K562 (cell line): ENCODE results near the gene HAT1. TPM values are rescaled to one million over a fixed set of nuclear protein-coding genes. Genes with fewer than 3 reads are reported as not detected.
A peak's percentile ranks its signal among the peaks of the same experiment; 100 is the strongest.

Source experiments
- CBX2 ChIP-seq: fragments of 200-600 bp; sonication (generic); IDR thresholded peaks from one replicate; pipeline ENCODE4 v1.6.1; 2012; ENCODE audit warnings: mild to moderate bottlenecking, low read length, inconsistent platforms; ENCODE audit not compliant: insufficient read depth, poor library complexity, severe bottlenecking
- CHD1 ChIP-seq: fragments of 200-600 bp; sonication (generic); IDR thresholded peaks from one replicate; pipeline ENCODE4 v1.6.1; 2012; ENCODE audit warnings: mild to moderate bottlenecking, moderate library complexity, low read length, inconsistent platforms
- KLF10 ChIP-seq: fragments of 250-450 bp; sonication (Bioruptor Pico); IDR thresholded peaks from 2 replicates; pipeline ENCODE4 v1.6.1; 2021; ENCODE audit warnings: matching md5 sums
- MCM5 ChIP-seq: fragments of 450-650 bp; IDR thresholded peaks from 2 replicates; pipeline ENCODE4 v1.6.1; 2016; ENCODE audit warnings: low read depth
- NCOR1 ChIP-seq: fragments of 450-650 bp; IDR thresholded peaks from 2 replicates; pipeline ENCODE4 v1.6.1; 2016; ENCODE audit warnings: mild to moderate bottlenecking, moderate library complexity
- ZNF589 ChIP-seq: fragments of 200-800 bp; sonication (Bioruptor generic); IDR thresholded peaks from 2 replicates; pipeline ENCODE4 v1.6.1; 2016; ENCODE audit warnings: low read depth, missing genetic modification characterization, missing compliant biosample characterization
- polyA plus RNA-seq, 8 experiments: library from polyadenylated mRNA; depleted of rRNA in 4 of 8; stranded (reverse) in 5 of 8; unstranded in 3 of 8; fragments of >200 nt; fragmentation: Nextera tagmentation in 2 of 8; fragmentation: Illumina TruSeq in 1 of 8; extraction: Ambion mirVana in 2 of 8; extraction: Trizol in 1 of 8; gene quantifications; 2 replicates each; pipeline versions ENCODE4 v1.2.1 to v1.2.3, GENCODE V29; 2011 to 2014; ENCODE audit warnings: inconsistent platforms in 1 of 8, missing spikeins in 1 of 8
- total RNA-seq, 7 experiments: library from RNA; depleted of rRNA in 6 of 7; stranded (reverse); fragments of >200 nt in 6 of 7; fragmentation: Illumina TruSeq in 2 of 7; extraction: Trizol in 2 of 7; gene quantifications; 2 replicates each; pipeline versions ENCODE4 v1.2.1 to v1.2.3, GENCODE V29; 2011 to 2021; ENCODE audit warnings: low replicate concordance in 1 of 7
- TF ChIP-seq, protein P1 (sequence below): fragments of 250-450 bp; sonication (Bioruptor Pico); IDR thresholded peaks from 2 replicates; pipeline ENCODE4 v1.4.0; 2020
- TF ChIP-seq, protein P2 (sequence below), 2 experiments: fragments of 450-650 bp; conservative IDR thresholded peaks; 2 replicates each; pipeline ENCODE4 v1.6.1; 2017; ENCODE audit warnings: mild to moderate bottlenecking in 2 of 2, moderate library complexity in 2 of 2
- TF ChIP-seq, protein P3 (sequence below): sonication (generic); formaldehyde crosslinking; IDR thresholded peaks from 2 replicates; pipeline ENCODE4 v1.8.0; 2022; ENCODE audit warnings: mild to moderate bottlenecking, missing genetic modification reagents
- TF ChIP-seq, protein P4 (sequence below): fragments of 450-650 bp; formaldehyde crosslinking; conservative IDR thresholded peaks from 2 replicates; pipeline ENCODE4 v1.4.0; 2022; ENCODE audit warnings: mild to moderate bottlenecking, missing genetic modification characterization
- TF ChIP-seq, protein P5 (sequence below): fragments of 450-650 bp; IDR thresholded peaks from 2 replicates; pipeline ENCODE4 v1.6.1; 2017; ENCODE audit warnings: antibody characterized with exemption
- TF ChIP-seq, protein P6 (sequence below): sonication (generic); formaldehyde crosslinking; IDR thresholded peaks from 2 replicates; pipeline ENCODE4 v1.8.1; 2023; ENCODE audit warnings: mild to moderate bottlenecking, missing genetic modification reagents

HAT1 gene
- total and polyA plus RNA-seq, 9 of the 15 experiments (the other 6 are each of a cell fraction or from before 2014, with no cell fraction given): 125 to 384 (median 244) TPM

DNA sequence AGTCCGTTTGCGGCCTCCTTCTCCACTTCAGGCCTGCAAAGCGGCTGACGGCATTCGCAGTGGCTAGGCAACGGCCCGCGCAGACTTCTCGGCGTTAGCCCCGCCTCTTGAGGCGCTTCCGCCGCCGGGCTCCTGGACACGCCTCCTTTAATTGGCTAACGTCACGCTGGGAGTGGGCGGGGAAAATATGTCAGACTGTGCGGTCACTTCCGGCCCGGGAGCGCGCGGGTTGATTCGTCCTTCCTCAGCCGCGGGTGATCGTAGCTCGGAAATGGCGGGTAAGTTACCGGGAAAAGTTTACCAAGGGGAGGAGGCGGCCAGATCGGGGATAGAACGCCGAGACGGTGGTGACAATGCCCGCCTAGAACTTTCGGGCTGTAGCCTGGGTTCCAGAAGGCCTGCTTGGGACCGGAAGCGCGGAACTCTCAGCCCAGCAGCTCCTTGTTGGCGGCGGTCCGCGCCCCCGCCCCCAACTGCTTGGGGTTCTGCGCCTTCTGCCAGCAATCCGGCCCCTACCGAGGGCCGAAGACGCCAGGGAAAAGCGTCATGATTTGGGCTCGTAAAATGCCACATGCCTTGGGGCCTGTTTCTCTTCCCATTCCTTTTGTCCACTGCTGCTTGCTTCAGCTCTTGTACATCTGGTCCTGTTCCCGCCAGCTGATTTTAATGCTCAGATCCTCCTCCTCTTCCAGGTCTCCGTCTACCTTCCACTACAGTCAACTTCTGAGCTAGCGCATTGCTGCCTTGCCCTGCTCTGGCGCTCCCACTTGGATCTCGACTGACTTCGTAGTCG, at the start of gene HAT1 (continued):
- TF ChIP-seq, protein P1, sequence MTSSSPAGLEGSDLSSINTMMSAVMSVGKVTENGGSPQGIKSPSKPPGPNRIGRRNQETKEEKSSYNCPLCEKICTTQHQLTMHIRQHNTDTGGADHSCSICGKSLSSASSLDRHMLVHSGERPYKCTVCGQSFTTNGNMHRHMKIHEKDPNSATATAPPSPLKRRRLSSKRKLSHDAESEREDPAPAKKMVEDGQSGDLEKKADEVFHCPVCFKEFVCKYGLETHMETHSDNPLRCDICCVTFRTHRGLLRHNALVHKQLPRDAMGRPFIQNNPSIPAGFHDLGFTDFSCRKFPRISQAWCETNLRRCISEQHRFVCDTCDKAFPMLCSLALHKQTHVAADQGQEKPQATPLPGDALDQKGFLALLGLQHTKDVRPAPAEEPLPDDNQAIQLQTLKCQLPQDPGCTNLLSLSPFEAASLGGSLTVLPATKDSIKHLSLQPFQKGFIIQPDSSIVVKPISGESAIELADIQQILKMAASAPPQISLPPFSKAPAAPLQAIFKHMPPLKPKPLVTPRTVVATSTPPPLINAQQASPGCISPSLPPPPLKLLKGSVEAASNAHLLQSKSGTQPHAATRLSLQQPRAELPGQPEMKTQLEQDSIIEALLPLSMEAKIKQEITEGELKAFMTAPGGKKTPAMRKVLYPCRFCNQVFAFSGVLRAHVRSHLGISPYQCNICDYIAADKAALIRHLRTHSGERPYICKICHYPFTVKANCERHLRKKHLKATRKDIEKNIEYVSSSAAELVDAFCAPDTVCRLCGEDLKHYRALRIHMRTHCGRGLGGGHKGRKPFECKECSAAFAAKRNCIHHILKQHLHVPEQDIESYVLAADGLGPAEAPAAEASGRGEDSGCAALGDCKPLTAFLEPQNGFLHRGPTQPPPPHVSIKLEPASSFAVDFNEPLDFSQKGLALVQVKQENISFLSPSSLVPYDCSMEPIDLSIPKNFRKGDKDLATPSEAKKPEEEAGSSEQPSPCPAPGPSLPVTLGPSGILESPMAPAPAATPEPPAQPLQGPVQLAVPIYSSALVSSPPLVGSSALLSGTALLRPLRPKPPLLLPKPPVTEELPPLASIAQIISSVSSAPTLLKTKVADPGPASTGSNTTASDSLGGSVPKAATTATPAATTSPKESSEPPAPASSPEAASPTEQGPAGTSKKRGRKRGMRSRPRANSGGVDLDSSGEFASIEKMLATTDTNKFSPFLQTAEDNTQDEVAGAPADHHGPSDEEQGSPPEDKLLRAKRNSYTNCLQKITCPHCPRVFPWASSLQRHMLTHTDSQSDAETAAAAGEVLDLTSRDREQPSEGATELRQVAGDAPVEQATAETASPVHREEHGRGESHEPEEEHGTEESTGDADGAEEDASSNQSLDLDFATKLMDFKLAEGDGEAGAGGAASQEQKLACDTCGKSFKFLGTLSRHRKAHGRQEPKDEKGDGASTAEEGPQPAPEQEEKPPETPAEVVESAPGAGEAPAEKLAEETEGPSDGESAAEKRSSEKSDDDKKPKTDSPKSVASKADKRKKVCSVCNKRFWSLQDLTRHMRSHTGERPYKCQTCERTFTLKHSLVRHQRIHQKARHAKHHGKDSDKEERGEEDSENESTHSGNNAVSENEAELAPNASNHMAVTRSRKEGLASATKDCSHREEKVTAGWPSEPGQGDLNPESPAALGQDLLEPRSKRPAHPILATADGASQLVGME (CRISPR knock-in tag): no peak
- TF ChIP-seq NCOR1 (no peak), CBX2 (no peak), MCM5 (no peak), KLF10 (CRISPR knock-in tag) (no peak), CHD1 (peak; percentile 50), ZNF589 (CRISPR knock-in tag) (no peak)
- TF ChIP-seq, protein P2, sequence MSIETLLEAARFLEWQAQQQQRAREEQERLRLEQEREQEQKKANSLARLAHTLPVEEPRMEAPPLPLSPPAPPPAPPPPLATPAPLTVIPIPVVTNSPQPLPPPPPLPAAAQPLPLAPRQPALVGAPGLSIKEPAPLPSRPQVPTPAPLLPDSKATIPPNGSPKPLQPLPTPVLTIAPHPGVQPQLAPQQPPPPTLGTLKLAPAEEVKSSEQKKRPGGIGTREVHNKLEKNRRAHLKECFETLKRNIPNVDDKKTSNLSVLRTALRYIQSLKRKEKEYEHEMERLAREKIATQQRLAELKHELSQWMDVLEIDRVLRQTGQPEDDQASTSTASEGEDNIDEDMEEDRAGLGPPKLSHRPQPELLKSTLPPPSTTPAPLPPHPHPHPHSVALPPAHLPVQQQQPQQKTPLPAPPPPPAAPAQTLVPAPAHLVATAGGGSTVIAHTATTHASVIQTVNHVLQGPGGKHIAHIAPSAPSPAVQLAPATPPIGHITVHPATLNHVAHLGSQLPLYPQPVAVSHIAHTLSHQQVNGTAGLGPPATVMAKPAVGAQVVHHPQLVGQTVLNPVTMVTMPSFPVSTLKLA (conservative IDR thresholded peaks at IDR 0.05): peak; percentile 74 to 86
- TF ChIP-seq, protein P3, sequence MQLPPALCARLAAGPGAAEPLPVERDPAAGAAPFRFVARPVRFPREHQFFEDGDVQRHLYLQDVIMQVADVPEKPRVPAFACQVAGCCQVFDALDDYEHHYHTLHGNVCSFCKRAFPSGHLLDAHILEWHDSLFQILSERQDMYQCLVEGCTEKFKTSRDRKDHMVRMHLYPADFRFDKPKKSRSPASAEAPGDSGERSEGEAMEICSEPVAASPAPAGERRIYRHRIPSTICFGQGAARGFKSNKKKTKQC (CRISPR knock-in tag): peak; percentile 45; the same call in 1 of the 2 replicates
- TF ChIP-seq, protein P4, sequence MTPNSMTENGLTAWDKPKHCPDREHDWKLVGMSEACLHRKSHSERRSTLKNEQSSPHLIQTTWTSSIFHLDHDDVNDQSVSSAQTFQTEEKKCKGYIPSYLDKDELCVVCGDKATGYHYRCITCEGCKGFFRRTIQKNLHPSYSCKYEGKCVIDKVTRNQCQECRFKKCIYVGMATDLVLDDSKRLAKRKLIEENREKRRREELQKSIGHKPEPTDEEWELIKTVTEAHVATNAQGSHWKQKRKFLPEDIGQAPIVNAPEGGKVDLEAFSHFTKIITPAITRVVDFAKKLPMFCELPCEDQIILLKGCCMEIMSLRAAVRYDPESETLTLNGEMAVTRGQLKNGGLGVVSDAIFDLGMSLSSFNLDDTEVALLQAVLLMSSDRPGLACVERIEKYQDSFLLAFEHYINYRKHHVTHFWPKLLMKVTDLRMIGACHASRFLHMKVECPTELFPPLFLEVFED (CRISPR knock-in tag): no peak
- TF ChIP-seq, protein P5, sequence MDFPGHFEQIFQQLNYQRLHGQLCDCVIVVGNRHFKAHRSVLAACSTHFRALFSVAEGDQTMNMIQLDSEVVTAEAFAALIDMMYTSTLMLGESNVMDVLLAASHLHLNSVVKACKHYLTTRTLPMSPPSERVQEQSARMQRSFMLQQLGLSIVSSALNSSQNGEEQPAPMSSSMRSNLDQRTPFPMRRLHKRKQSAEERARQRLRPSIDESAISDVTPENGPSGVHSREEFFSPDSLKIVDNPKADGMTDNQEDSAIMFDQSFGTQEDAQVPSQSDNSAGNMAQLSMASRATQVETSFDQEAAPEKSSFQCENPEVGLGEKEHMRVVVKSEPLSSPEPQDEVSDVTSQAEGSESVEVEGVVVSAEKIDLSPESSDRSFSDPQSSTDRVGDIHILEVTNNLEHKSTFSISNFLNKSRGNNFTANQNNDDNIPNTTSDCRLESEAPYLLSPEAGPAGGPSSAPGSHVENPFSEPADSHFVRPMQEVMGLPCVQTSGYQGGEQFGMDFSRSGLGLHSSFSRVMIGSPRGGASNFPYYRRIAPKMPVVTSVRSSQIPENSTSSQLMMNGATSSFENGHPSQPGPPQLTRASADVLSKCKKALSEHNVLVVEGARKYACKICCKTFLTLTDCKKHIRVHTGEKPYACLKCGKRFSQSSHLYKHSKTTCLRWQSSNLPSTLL: no peak
- TF ChIP-seq, protein P6, sequence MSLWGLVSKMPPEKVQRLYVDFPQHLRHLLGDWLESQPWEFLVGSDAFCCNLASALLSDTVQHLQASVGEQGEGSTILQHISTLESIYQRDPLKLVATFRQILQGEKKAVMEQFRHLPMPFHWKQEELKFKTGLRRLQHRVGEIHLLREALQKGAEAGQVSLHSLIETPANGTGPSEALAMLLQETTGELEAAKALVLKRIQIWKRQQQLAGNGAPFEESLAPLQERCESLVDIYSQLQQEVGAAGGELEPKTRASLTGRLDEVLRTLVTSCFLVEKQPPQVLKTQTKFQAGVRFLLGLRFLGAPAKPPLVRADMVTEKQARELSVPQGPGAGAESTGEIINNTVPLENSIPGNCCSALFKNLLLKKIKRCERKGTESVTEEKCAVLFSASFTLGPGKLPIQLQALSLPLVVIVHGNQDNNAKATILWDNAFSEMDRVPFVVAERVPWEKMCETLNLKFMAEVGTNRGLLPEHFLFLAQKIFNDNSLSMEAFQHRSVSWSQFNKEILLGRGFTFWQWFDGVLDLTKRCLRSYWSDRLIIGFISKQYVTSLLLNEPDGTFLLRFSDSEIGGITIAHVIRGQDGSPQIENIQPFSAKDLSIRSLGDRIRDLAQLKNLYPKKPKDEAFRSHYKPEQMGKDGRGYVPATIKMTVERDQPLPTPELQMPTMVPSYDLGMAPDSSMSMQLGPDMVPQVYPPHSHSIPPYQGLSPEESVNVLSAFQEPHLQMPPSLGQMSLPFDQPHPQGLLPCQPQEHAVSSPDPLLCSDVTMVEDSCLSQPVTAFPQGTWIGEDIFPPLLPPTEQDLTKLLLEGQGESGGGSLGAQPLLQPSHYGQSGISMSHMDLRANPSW (CRISPR knock-in tag): no peak
